ENCODE data around the gene TCEA2.

Gene TCEA2

GRCh38 chr20:64062596-64063388 is at the start of gene TCEA2:
Gene TCEA2 (plus strand): TSS chr20:64063198. CDS start chr20:64063313, 115 bp downstream.
- DNase-seq: peak; percentile 96

- DNase-seq: no peak
Measured at GRCh38 chr20:64015635-64016034, 47.4 kb upstream of the TCEA2 start.

GRCh38 chr20:64021124-64021975 is 41.6 kb upstream of the TCEA2 start:
- no peak for DNase-seq

GRCh38 chr20:64022671-64023360 is 40.2 kb upstream of the TCEA2 start:
- no peak for DNase-seq

- DNase-seq: no peak
Measured at GRCh38 chr20:64023361-64024140, 39.4 kb upstream of the TCEA2 start.

GRCh38 chr20:64024141-64024990 is 38.6 kb upstream of the TCEA2 start:
- DNase-seq: no peak

- DNase-seq: no peak
Measured at GRCh38 chr20:64025101-64025825, 37.7 kb upstream of the TCEA2 start.

GRCh38 chr20:64025826-64026412 is 37.1 kb upstream of the TCEA2 start:
- no peak for DNase-seq

GRCh38 chr20:64027981-64028685 is 34.9 kb upstream of the TCEA2 start:
- DNase-seq: no peak

- no peak for DNase-seq
Measured at GRCh38 chr20:64029293-64030117, 33.5 kb upstream of the TCEA2 start.

GRCh38 chr20:64030371-64031134 is 32.4 kb upstream of the TCEA2 start:
- no peak for DNase-seq

- no peak for DNase-seq
Measured at GRCh38 chr20:64031822-64032314, 31.1 kb upstream of the TCEA2 start.

- DNase-seq: no peak
Measured at GRCh38 chr20:64032706-64033624, 30.0 kb upstream of the TCEA2 start.

GRCh38 chr20:64033981-64034493 is 29.0 kb upstream of the TCEA2 start:
- DNase-seq: no peak

GRCh38 chr20:64035066-64035932 is 27.7 kb upstream of the TCEA2 start:
- no peak for DNase-seq

Measured in SHP77 treated with DMSO at 0.1 percent for 48 hours (cell line).